Esophagus muscularis mucosa (tissue), 4 donors: ENCODE results near the gene CREM. TPM values are rescaled to one million over a fixed set of nuclear protein-coding genes. Genes with fewer than 3 reads are reported as not detected.

ENCODE experiments used
- DNase-seq: peaks from one replicate; pipeline ENCODE4 v3.0.0-alpha.2; 2017; ENCODE audit errors: extremely low spot score
- H3K27ac ChIP-seq, 4 donors: fragments of 200-600 bp; sonication (generic); replicated peaks in 1 of 4; 1 replicate in 3 of 4; 2 replicates in 1 of 4; pipeline ENCODE4 v1.5.1; 2016 to 2019; ENCODE audit warnings: mild to moderate bottlenecking in 1 of 4
- H3K27me3 ChIP-seq, 4 donors: fragments of 200-600 bp; sonication (generic); one replicate each; pipeline versions ENCODE4 v1.5.1 to v1.6.0; 2016 to 2019
- H3K36me3 ChIP-seq, 4 donors: fragments of 200-600 bp; sonication (generic); one replicate each; pipeline ENCODE4 v1.5.1; 2016 to 2019
- H3K4me1 ChIP-seq, 4 donors: fragments of 200-600 bp; sonication (generic); one replicate each; pipeline ENCODE4 v1.5.1; 2016 to 2019
- H3K4me3 ChIP-seq, 4 donors: fragments of 200-600 bp; sonication (generic); 1 replicate in 2 of 4; 2 replicates in 2 of 4; pipeline ENCODE4 v1.5.1; 2016 to 2019; ENCODE audit warnings: mild to moderate bottlenecking in 4 of 4, moderate library complexity in 1 of 4
- H3K9me3 ChIP-seq, 4 donors: fragments of 200-600 bp; sonication (generic); 1 replicate in 3 of 4; 2 replicates in 1 of 4; pipeline ENCODE4 v1.5.1; 2016 to 2019
- EP300 ChIP-seq: sonication (generic); formaldehyde crosslinking; IDR thresholded peaks from one replicate; pipeline ENCODE4 v1.6.1; 2017; ENCODE audit warnings: antibody characterized with exemption
- POLR2A ChIP-seq: fragments of 450-650 bp; IDR thresholded peaks from one replicate; pipeline ENCODE4 v1.6.1; 2017; ENCODE audit warnings: antibody characterized with exemption, moderate library complexity, mild to moderate bottlenecking, low read depth
- POLR2AphosphoS5 ChIP-seq, 2 donors: sonication (generic); formaldehyde crosslinking; IDR thresholded peaks; one replicate each; pipeline ENCODE4 v1.6.1; 2017; ENCODE audit warnings: antibody characterized with exemption in 2 of 2
- WGBS: methylation state at CpG from one replicate; pipeline ENCODE4 v1.1.5; 2018; 5-methylcytosine and 5-hydroxymethylcytosine counted together
- intact Hi-C: fragments of 100-400 bp; cut with DNase I; formaldehyde crosslinking; loops from one replicate; pipeline ENCODE4 v1.15.1; 2023
- small RNA-seq, 3 donors: library from RNA; depleted of rRNA; stranded (forward); fragments of <200 nt; gene quantifications; one replicate each; pipeline ENCODE3, GENCODE V24; 2016
- total RNA-seq, 4 donors: library from RNA; depleted of rRNA; stranded (reverse); fragments of >200 nt; gene quantifications; one replicate each; pipeline versions ENCODE4 v1.1.0 to v1.2.1, GENCODE V29; 2016
- TF ChIP-seq, protein P1 (sequence below), 3 experiments: fragments of 200-600 bp in 2 of 3; fragments of 450-650 bp in 1 of 3; sonication (generic) in 2 of 3; IDR thresholded peaks; one replicate each; pipeline ENCODE4 v1.5.1; 2017 to 2019; ENCODE audit warnings: antibody characterized with exemption in 3 of 3, mild to moderate bottlenecking in 2 of 3, moderate library complexity in 1 of 3

CREM gene
- total RNA-seq, 4 donors from 2014 or later = 25.7 to 65.9 (median 29.5) TPM

GRCh38 chr10:35259769-35260397 lies 133.2 kb downstream of the CREM start:
- no peak for TF ChIP-seq EP300
- TF ChIP-seq, protein P1, sequence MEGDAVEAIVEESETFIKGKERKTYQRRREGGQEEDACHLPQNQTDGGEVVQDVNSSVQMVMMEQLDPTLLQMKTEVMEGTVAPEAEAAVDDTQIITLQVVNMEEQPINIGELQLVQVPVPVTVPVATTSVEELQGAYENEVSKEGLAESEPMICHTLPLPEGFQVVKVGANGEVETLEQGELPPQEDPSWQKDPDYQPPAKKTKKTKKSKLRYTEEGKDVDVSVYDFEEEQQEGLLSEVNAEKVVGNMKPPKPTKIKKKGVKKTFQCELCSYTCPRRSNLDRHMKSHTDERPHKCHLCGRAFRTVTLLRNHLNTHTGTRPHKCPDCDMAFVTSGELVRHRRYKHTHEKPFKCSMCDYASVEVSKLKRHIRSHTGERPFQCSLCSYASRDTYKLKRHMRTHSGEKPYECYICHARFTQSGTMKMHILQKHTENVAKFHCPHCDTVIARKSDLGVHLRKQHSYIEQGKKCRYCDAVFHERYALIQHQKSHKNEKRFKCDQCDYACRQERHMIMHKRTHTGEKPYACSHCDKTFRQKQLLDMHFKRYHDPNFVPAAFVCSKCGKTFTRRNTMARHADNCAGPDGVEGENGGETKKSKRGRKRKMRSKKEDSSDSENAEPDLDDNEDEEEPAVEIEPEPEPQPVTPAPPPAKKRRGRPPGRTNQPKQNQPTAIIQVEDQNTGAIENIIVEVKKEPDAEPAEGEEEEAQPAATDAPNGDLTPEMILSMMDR (IDR thresholded peaks at IDR 0.05) = no peak
- no peak for TF ChIP-seq POLR2AphosphoS5 (IDR thresholded peaks at IDR 0.05)
- no peak for TF ChIP-seq POLR2A
- H3K27me3 ChIP-seq = no peaks in the 10 kb centered on the region
- no peak overlapping the region for H3K27ac ChIP-seq
- H3K4me3 ChIP-seq = no peak overlapping the region
- H3K9me3 ChIP-seq = peaks cover 0 to 14% (median 13%) of the 10 kb centered on the region in 4 donors
- 69% methylated on average over 3 of the region's 3 CpGs for WGBS
- intact Hi-C loops = no loop called here
- no peak for DNase-seq
- H3K36me3 ChIP-seq = no peaks in the 10 kb centered on the region
- no peaks in the 10 kb centered on the region for H3K4me1 ChIP-seq

DNA sequence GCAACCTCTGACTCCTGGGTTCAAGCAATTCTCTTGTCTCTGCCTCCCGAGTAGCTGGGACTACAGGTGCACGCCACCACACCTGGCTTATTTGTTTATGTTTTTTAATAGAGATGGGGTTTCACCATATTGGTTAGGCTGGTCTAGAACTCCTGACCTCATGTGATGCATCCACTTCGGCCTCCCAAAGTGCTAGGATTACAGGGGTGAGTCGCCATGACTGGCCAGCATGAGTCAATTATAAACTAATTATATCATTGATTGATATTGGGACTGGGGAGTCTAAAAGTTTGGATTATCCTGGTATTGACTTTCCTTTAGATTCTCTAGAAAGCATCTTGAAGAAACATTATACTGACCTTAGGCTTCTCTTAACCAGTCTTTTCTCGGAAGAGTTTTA lies 135.8 kb downstream of the CREM start:
- no peak overlapping the region for H3K27ac ChIP-seq
- H3K9me3 ChIP-seq = peaks cover 0 to 10% (median 9%) of the 10 kb centered on the region in 4 donors
- H3K4me3 ChIP-seq = no peak overlapping the region
- intact Hi-C loops = no loop called here
- TF ChIP-seq EP300 = no peak
- no peak for TF ChIP-seq POLR2AphosphoS5 (IDR thresholded peaks at IDR 0.05)
- no peak for TF ChIP-seq POLR2A
- TF ChIP-seq, protein P1 (IDR thresholded peaks at IDR 0.05) = no peak
- no peak for DNase-seq
- H3K4me1 ChIP-seq = no peaks in the 10 kb centered on the region
- WGBS = 89% methylated on average over 5 of the region's 5 CpGs
- H3K27me3 ChIP-seq = no peaks in the 10 kb centered on the region
- H3K36me3 ChIP-seq = no peaks in the 10 kb centered on the region

Small RNAs within 50 kb of the gene (small RNA-seq; reads per million reads assigned to genes)
- gene MIR3611 (0 reads per million in 3 donors), gene RNU6-1167P (0 reads per million in 3 donors), gene RNU6-794P (0 reads per million in 3 donors), gene RNU7-77P (0 reads per million in 3 donors)

Other genes with a start within 250 kb of the CREM start
- gene CUL2, start 36.5 kb upstream of the CREM start, total RNA-seq = 10 to 100 TPM; 22.3 to 27.2 (median 23.1) TPM
- gene CCNY, start 209.7 kb downstream of the CREM start, total RNA-seq = 10 to 100 TPM; 36.6 to 53.5 (median 47.0) TPM